ENCODE measurements around the gene FBXW12. TPM values are rescaled to one million over a fixed set of nuclear protein-coding genes. Genes with fewer than 3 reads are reported as not detected.
A peak's percentile ranks its signal among the peaks of the same experiment; 100 is the strongest.

The FBXW12 gene
- total and polyA plus RNA-seq, 2 experiments from 2014 or later = not detected

DNA sequence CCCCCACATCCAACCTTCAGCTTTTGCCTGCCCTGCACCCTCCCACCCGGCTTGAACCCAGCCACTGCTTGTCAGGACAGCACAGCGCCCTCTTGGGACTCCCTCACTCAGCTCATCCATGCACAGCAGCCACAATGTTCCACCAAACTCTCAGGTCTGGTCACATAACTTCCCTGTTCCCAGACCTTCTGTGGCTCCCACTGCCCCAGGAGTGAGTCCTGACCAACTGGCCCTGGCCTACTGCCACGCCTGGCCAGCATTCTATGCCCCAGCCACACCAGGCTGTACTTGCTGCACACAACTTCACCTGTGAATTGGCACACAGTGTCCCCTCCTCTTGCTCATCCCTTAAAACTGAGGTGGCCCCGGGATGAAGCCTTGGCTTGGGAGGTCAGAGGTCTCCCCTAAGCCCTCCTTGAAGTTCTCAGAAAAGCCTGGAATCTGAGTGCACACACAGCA lies 36.8 kb downstream of the FBXW12 start:
- Histone ChIP-seq H3K36me3 (ENCODE audit: low read depth) (no peaks in the 10 kb centered on the region), H3K9me2 (ENCODE audit: insufficient read depth) (no peaks in the 10 kb centered on the region), H3K4me2 (ENCODE audit: unreplicated experiment) (no peak overlapping the region), H3K27me3 (replicated peaks; ENCODE audit: insufficient read depth) (no peaks in the 10 kb centered on the region), H3K27ac (no peak overlapping the region), H4K20me1 (ENCODE audit: insufficient read depth) (no peaks in the 10 kb centered on the region), H3K4me3 (no peak overlapping the region), H3K9me3 (ENCODE audit: low read depth) (no peaks in the 10 kb centered on the region), H3K9ac (no peak overlapping the region), H3F3A (ENCODE audit: insufficient read depth) (no peaks in the 10 kb centered on the region), H3K4me1 (ENCODE audit: insufficient read depth) (no peaks in the 10 kb centered on the region), H2AFZ (no peak overlapping the region), H3K79me2 (ENCODE audit: insufficient read depth) (no peaks in the 10 kb centered on the region)
- no peak for TF ChIP-seq EZH2 (IDR thresholded peaks at IDR 0.05; ENCODE audit: insufficient read depth, poor library complexity, severe bottlenecking)
- no peak for TF ChIP-seq EZH2phosphoT487 (IDR thresholded peaks at IDR 0.05; ENCODE audit: insufficient read depth, low read depth)
- WGBS, 2 experiments (ENCODE audit: low coverage in 1 of 2, low lambda C conversion rate in 2 of 2, missing lambda C conversion rate in 2 of 2) = 60 to 68% methylated on average over 4 of the region's 4 CpGs
- in situ Hi-C loops (cut with MboI) = no loop called here
- DNase-seq = peak; percentile 18

GRCh38 chr3:48409291-48410201 lies 37.5 kb downstream of the FBXW12 start:
- Histone ChIP-seq H3F3A (ENCODE audit: insufficient read depth) (no peaks in the 10 kb centered on the region), H3K9ac (no peak overlapping the region), H3K4me2 (ENCODE audit: unreplicated experiment) (no peak overlapping the region), H4K20me1 (ENCODE audit: insufficient read depth) (no peaks in the 10 kb centered on the region), H3K9me3 (ENCODE audit: low read depth) (no peaks in the 10 kb centered on the region), H3K79me2 (ENCODE audit: insufficient read depth) (no peaks in the 10 kb centered on the region), H3K4me1 (ENCODE audit: insufficient read depth) (no peaks in the 10 kb centered on the region), H3K9me2 (ENCODE audit: insufficient read depth) (no peaks in the 10 kb centered on the region), H3K4me3 (no peak overlapping the region), H2AFZ (no peak overlapping the region), H3K36me3 (ENCODE audit: low read depth) (no peaks in the 10 kb centered on the region), H3K27ac (no peak overlapping the region), H3K27me3 (replicated peaks; ENCODE audit: insufficient read depth) (no peaks in the 10 kb centered on the region)
- in situ Hi-C loops (cut with MboI) = no loop called here
- DNase-seq = no peak
- 83 to 87% methylated on average over 29 to 31 of the region's 31 CpGs for WGBS, 2 experiments (ENCODE audit: low coverage in 1 of 2, low lambda C conversion rate in 2 of 2, missing lambda C conversion rate in 2 of 2)
- TF ChIP-seq EZH2 (IDR thresholded peaks at IDR 0.05; ENCODE audit: insufficient read depth, poor library complexity, severe bottlenecking) = no peak

DNA sequence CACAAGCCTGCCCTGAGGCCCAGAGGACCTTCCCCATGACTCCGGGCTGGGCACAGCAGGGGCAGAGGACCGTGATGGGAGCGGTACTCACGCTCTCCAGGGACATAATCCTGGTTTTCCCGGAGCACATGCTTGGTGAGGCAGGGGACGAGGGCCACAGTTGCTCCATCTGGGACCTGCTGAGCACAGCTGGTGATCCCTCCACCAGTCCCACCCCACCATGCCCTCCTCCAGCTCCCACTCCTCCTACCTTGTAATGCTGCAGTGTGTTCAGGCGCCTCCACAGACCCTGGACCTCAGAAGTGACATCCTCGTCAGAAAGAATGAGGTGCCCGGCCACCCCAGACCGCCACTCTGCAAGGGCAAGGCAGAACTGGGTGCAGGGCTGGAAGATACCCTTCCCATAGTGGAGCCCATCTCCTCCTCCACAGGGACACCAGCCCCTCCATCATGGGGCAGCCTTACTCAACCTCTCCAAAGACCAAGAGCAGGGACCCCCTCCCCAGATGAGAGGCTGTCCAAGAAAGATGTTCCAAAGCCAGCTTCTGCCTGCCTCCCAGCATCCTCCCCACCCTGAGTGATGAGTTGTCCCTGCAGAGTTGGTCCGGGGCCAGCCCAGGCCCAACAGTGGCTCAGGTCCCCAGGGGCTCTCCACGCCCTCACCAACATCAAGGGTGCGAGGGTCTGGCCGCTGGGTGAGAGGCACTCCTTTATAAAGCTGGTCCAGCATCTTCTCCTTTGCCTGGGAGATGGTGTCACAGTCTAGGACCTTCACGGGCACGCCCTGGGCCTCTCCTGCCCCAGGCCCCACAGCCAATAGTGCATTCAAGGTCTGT lies 38.4 kb downstream of the FBXW12 start:
- no peaks in the 10 kb centered on the region for H4K20me1 ChIP-seq (ENCODE audit: insufficient read depth)
- no peak for TF ChIP-seq EZH2phosphoT487 (IDR thresholded peaks at IDR 0.05; ENCODE audit: insufficient read depth, low read depth)
- H3K79me2 ChIP-seq (ENCODE audit: insufficient read depth) = no peaks in the 10 kb centered on the region
- H3K9ac ChIP-seq = no peak overlapping the region
- no peak overlapping the region for H3K4me3 ChIP-seq
- no peaks in the 10 kb centered on the region for H3K4me1 ChIP-seq (ENCODE audit: insufficient read depth)
- no peak for DNase-seq
- H3K4me2 ChIP-seq (ENCODE audit: unreplicated experiment) = no peak overlapping the region
- no peaks in the 10 kb centered on the region for H3K9me2 ChIP-seq (ENCODE audit: insufficient read depth)
- in situ Hi-C loops (cut with MboI) = no loop called here
- H3K9me3 ChIP-seq (ENCODE audit: low read depth) = no peaks in the 10 kb centered on the region
- H2AFZ ChIP-seq = no peak overlapping the region
- no peaks in the 10 kb centered on the region for H3K36me3 ChIP-seq (ENCODE audit: low read depth)
- H3K27ac ChIP-seq = no peak overlapping the region
- no peaks in the 10 kb centered on the region for H3F3A ChIP-seq (ENCODE audit: insufficient read depth)
- H3K27me3 ChIP-seq (replicated peaks; ENCODE audit: insufficient read depth) = no peaks in the 10 kb centered on the region
- 90 to 92% methylated on average over 16 of the region's 16 CpGs for WGBS, 2 experiments (ENCODE audit: low coverage in 1 of 2, low lambda C conversion rate in 2 of 2, missing lambda C conversion rate in 2 of 2)

DNA sequence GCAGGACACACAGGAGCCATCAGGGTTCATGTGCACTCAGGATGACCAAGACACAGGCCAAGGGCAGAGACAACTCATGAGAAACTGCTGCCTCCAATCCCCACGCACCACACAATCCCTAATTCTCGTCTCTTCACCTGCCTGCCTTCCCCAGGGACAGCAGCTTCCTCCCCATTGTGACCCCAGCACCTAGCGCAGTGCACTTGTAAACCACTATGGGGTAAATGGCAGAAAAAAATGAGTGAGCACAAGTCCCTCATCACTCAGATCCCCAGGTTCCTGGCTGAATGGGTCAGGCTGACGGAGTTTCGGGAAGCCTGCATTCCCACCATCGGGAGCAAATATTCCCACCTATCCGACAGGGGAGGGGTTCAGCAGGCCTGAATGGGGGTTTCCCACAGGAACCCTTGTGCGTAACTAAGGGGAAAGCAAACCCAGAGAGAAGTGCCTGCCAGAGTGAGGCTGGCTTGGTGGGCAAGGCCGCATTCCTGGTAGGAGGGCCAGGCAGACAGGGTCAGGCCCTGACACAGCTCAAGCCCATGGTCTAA lies 39.1 kb downstream of the FBXW12 start:
- no peaks in the 10 kb centered on the region for H3K4me1 ChIP-seq (ENCODE audit: insufficient read depth)
- H3K79me2 ChIP-seq (ENCODE audit: insufficient read depth) = no peaks in the 10 kb centered on the region
- 93 to 94% methylated on average over 9 of the region's 9 CpGs for WGBS, 2 experiments (ENCODE audit: low coverage in 1 of 2, low lambda C conversion rate in 2 of 2, missing lambda C conversion rate in 2 of 2)
- no peaks in the 10 kb centered on the region for H3K27me3 ChIP-seq (replicated peaks; ENCODE audit: insufficient read depth)
- no peak overlapping the region for H3K27ac ChIP-seq
- H2AFZ ChIP-seq = no peak overlapping the region
- no peak overlapping the region for H3K9ac ChIP-seq
- H3K36me3 ChIP-seq (ENCODE audit: low read depth) = no peaks in the 10 kb centered on the region
- H3F3A ChIP-seq (ENCODE audit: insufficient read depth) = no peaks in the 10 kb centered on the region
- H4K20me1 ChIP-seq (ENCODE audit: insufficient read depth) = no peaks in the 10 kb centered on the region
- H3K9me3 ChIP-seq (ENCODE audit: low read depth) = no peaks in the 10 kb centered on the region
- no peak for TF ChIP-seq EZH2 (IDR thresholded peaks at IDR 0.05; ENCODE audit: insufficient read depth, poor library complexity, severe bottlenecking)
- TF ChIP-seq EZH2phosphoT487 (IDR thresholded peaks at IDR 0.05; ENCODE audit: insufficient read depth, low read depth) = no peak
- DNase-seq = no peak
- no peaks in the 10 kb centered on the region for H3K9me2 ChIP-seq (ENCODE audit: insufficient read depth)
- in situ Hi-C loops (cut with MboI) = no loop called here
- no peak overlapping the region for H3K4me2 ChIP-seq (ENCODE audit: unreplicated experiment)
- no peak overlapping the region for H3K4me3 ChIP-seq
